NT2/D1 (cell line): ENCODE results near the gene MICAL2.

ENCODE experiments used
- SUZ12 ChIP-seq: IDR thresholded peaks from 2 replicates; pipeline ENCODE4 v1.6.1; 2011; ENCODE audit not compliant: insufficient read length, insufficient read depth; ENCODE audit errors: extremely low read depth
- YY1 ChIP-seq: IDR thresholded peaks from 2 replicates; pipeline ENCODE4 v1.6.1; 2011; ENCODE audit not compliant: insufficient read length, insufficient read depth
- ZNF274 ChIP-seq: IDR thresholded peaks from 2 replicates; pipeline ENCODE4 v1.6.1; 2011; ENCODE audit warnings: mild to moderate bottlenecking, low read depth, low read length

- no peak for TF ChIP-seq YY1
- TF ChIP-seq SUZ12, result no peak
- TF ChIP-seq ZNF274, result no peak
These were observed 178.0 kb downstream of the MICAL2 start for GRCh38 chr11:12288212-12288930.
